ENCODE measurements around the gene CAMTA1.

DNA sequence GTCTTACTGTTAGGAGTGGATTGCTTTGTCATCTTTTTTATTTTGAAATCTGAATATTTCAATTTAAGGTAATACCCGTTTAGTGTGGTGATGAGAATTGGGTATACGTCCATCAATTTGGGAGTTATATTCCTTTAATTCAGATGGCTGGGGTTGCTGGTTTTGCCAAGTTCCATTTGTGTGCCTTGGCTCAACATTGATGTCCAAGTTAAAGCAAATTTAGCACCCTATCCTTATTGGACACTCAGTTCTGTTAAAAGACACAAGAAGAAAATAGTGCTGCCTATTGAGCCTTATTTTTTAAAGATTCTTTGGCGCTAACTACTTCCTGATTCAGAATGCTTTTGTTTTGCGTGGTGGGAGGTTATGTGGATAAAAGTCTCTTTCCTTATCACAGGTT, 40.6 kb downstream of the CAMTA1 start:
- TF ChIP-seq, protein P1, sequence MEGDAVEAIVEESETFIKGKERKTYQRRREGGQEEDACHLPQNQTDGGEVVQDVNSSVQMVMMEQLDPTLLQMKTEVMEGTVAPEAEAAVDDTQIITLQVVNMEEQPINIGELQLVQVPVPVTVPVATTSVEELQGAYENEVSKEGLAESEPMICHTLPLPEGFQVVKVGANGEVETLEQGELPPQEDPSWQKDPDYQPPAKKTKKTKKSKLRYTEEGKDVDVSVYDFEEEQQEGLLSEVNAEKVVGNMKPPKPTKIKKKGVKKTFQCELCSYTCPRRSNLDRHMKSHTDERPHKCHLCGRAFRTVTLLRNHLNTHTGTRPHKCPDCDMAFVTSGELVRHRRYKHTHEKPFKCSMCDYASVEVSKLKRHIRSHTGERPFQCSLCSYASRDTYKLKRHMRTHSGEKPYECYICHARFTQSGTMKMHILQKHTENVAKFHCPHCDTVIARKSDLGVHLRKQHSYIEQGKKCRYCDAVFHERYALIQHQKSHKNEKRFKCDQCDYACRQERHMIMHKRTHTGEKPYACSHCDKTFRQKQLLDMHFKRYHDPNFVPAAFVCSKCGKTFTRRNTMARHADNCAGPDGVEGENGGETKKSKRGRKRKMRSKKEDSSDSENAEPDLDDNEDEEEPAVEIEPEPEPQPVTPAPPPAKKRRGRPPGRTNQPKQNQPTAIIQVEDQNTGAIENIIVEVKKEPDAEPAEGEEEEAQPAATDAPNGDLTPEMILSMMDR (IDR thresholded peaks at IDR 0.05; ENCODE audit: insufficient read depth, low read depth, low read length) = no peak
- TF ChIP-seq EZH2 (IDR thresholded peaks at IDR 0.05; ENCODE audit: insufficient read depth, low read length) = no peak

All from astrocyte (in vitro differentiated cells and primary cell).